Fibroblast of lung (primary cell): Measurements from ENCODE around the gene SPATA20. TPM values are rescaled to one million over a fixed set of nuclear protein-coding genes. Genes with fewer than 3 reads are reported as not detected.

Experiments
- DNase-seq, 2 donors: peaks; one replicate each; pipeline versions ENCODE4 v3.0.0 to v3.0.0-alpha.2; 2010; ENCODE audit warnings: low read depth in 2 of 2
- H2AFZ ChIP-seq: 2 replicates; pipeline ENCODE4 v1.5.1; 2012; ENCODE audit warnings: low read length, control low read depth, inconsistent platforms
- H3K27ac ChIP-seq: 2 replicates; pipeline ENCODE4 v1.5.1; 2011; ENCODE audit warnings: low read length, control low read depth; ENCODE audit not compliant: insufficient read depth
- H3K27me3 ChIP-seq: 2 replicates; pipeline ENCODE4 v1.5.1; 2011; ENCODE audit warnings: mild to moderate bottlenecking, low read length; ENCODE audit not compliant: control insufficient read depth, insufficient read depth
- H3K36me3 ChIP-seq: 2 replicates; pipeline ENCODE4 v1.5.1; 2011; ENCODE audit warnings: low read length; ENCODE audit not compliant: control insufficient read depth, insufficient read depth
- H3K4me1 ChIP-seq: 2 replicates; pipeline ENCODE4 v1.5.1; 2011; ENCODE audit warnings: low read length; ENCODE audit not compliant: control insufficient read depth, insufficient read depth; ENCODE audit errors: extremely low read depth
- H3K4me2 ChIP-seq: 2 replicates; pipeline ENCODE4 v1.5.1; 2011; ENCODE audit warnings: low read length, control low read depth; ENCODE audit not compliant: insufficient read depth; ENCODE audit errors: extremely low read depth
- H3K4me3 ChIP-seq, 4 experiments: fragments of 200-600 bp in 1 of 4; sonication (generic) in 1 of 4; replicated peaks in 1 of 4; 2 replicates each; pipeline ENCODE4 v1.5.1; 2011 to 2016; ENCODE audit warnings: low read length in 4 of 4, low read depth in 3 of 4, mild to moderate bottlenecking in 3 of 4, control low read depth in 2 of 4, inconsistent platforms in 1 of 4, mixed read lengths in 1 of 4; ENCODE audit not compliant: insufficient read depth in 1 of 4; ENCODE audit errors: control extremely low read depth in 1 of 4
- H3K79me2 ChIP-seq: 2 replicates; pipeline ENCODE4 v1.5.1; 2012; ENCODE audit warnings: mild to moderate bottlenecking, low read length, inconsistent platforms; ENCODE audit not compliant: control insufficient read depth, insufficient read depth
- H3K9ac ChIP-seq: 2 replicates; pipeline ENCODE4 v1.5.1; 2011; ENCODE audit warnings: mild to moderate bottlenecking, low read length, control low read depth; ENCODE audit not compliant: insufficient read depth
- H3K9me3 ChIP-seq: 2 replicates; pipeline ENCODE4 v1.5.1; 2012; ENCODE audit warnings: low read depth, low read length; ENCODE audit not compliant: control insufficient read depth, insufficient read depth
- H4K20me1 ChIP-seq: 2 replicates; pipeline ENCODE4 v1.5.1; 2011; ENCODE audit warnings: low read length; ENCODE audit not compliant: control insufficient read depth, insufficient read depth; ENCODE audit errors: extremely low read depth
- CTCF ChIP-seq, 2 donors: IDR thresholded peaks in 1 of 2; conservative IDR thresholded peaks in 1 of 2; 1 replicate in 1 of 2; 2 replicates in 1 of 2; pipeline ENCODE4 v1.5.1; 2011 to 2012; ENCODE audit warnings: low read length in 2 of 2, control low read depth in 1 of 2, inconsistent platforms in 1 of 2, low read depth in 1 of 2, mild to moderate bottlenecking in 1 of 2
- EZH2 ChIP-seq: IDR thresholded peaks from 2 replicates; pipeline ENCODE4 v1.5.1; 2012; ENCODE audit warnings: low read length, control low read depth, mild to moderate bottlenecking; ENCODE audit errors: missing control alignments
- polyA plus RNA-seq, 2 donors: library from polyadenylated mRNA; depleted of rRNA in 1 of 2; stranded (reverse) in 1 of 2; unstranded in 1 of 2; fragments of >200 nt; gene quantifications; 2 replicates each; pipeline ENCODE4 v1.2.1, GENCODE V29; 2011 to 2012; ENCODE audit warnings: missing spikeins in 1 of 2
- total RNA-seq: library from RNA; depleted of rRNA; stranded (reverse); fragments of >200 nt; gene quantifications from 2 replicates; pipeline ENCODE4 v1.2.1, GENCODE V29; 2014

Gene SPATA20
- total and polyA plus RNA-seq, 2 donors (not counting 1 experiment from before 2014, with no cell fraction given): 21.6 to 119 TPM

GRCh38 chr17:50538549-50539410, 8.2 kb upstream of the SPATA20 start:
- peaks cover 7% of the 10 kb centered on the region for H3K4me1 ChIP-seq
- H3K9me3 ChIP-seq: no peaks in the 10 kb centered on the region
- no peaks in the 10 kb centered on the region for H3K27me3 ChIP-seq
- no peaks in the 10 kb centered on the region for H3K79me2 ChIP-seq
- no peak overlapping the region for H3K27ac ChIP-seq
- no peaks in the 10 kb centered on the region for H3K36me3 ChIP-seq
- DNase-seq: no peak
- no peak for TF ChIP-seq EZH2
- H3K4me3 ChIP-seq: no peak overlapping the region
- H2AFZ ChIP-seq: no peak overlapping the region
- no peak overlapping the region for H3K9ac ChIP-seq
- H3K4me2 ChIP-seq: no peak overlapping the region
- H4K20me1 ChIP-seq: no peaks in the 10 kb centered on the region

GRCh38 chr17:50539762-50540559, 7.0 kb upstream of the SPATA20 start:
- Histone ChIP-seq H3K27ac (no peak overlapping the region), H3K9ac (no peak overlapping the region), H3K9me3 (no peaks in the 10 kb centered on the region), H3K79me2 (no peaks in the 10 kb centered on the region), H4K20me1 (no peaks in the 10 kb centered on the region), H2AFZ (no peak overlapping the region), H3K27me3 (no peaks in the 10 kb centered on the region), H3K4me3 (no peak overlapping the region), H3K4me1 (peaks cover 7% of the 10 kb centered on the region), H3K4me2 (no peak overlapping the region), H3K36me3 (no peaks in the 10 kb centered on the region)
- no peak for TF ChIP-seq CTCF (conservative IDR thresholded peaks at IDR 0.05 in 1 of 2, IDR thresholded peaks at IDR 0.05 in 1 of 2; ENCODE audit: low read depth in 1 of 2, low read length in 2 of 2)
- TF ChIP-seq EZH2: no peak
- no peak for DNase-seq

DNA sequence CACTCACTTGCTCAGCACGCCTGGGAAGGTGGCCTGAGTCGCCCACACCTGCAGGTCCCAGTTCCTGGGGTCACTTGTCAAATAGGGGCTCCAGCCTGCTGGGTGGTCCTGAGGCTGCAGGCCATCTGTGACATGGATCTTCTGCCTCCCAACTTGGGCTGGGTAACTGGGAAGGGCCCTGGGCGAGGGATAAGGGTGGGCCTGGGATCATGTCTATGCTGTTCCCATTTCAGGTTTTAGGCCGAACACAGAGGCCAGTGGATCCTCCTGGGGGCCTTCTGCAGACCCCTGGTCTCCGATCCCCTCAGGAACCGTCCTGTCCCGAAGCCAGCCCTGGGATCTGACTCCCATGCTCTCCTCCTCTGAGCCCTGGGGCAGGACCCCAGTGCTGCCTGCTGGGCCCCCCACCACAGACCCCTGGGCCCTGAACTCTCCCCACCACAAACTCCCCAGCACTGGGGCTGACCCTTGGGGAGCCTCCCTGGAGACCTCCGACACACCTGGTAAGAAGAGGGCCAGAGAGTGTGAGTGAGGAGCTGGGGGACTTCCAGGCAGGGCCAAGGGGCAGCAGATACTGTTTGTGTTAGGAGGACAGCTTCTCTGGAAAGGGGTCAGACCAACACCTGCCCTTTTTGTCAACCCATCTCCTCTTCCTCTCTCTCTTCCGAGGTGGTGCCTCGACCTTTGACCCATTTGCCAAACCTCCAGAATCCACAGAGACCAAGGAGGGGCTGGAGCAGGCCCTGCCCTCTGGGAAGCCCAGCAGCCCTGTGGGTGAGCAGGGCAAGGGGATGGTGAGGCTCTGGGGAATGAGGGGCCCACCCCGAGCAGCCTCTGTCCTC, 6.2 kb upstream of the SPATA20 start:
- TF ChIP-seq CTCF (conservative IDR thresholded peaks at IDR 0.05 in 1 of 2, IDR thresholded peaks at IDR 0.05 in 1 of 2; ENCODE audit: low read depth in 1 of 2, low read length in 2 of 2) (no peak), EZH2 (no peak)
- Histone ChIP-seq H3K4me1 (peaks cover 7% of the 10 kb centered on the region), H3K4me3 (no peak overlapping the region), H3K9me3 (no peaks in the 10 kb centered on the region), H4K20me1 (no peaks in the 10 kb centered on the region), H3K79me2 (no peaks in the 10 kb centered on the region), H3K36me3 (no peaks in the 10 kb centered on the region), H3K4me2 (no peak overlapping the region), H2AFZ (no peak overlapping the region), H3K9ac (no peak overlapping the region), H3K27ac (no peak overlapping the region), H3K27me3 (no peaks in the 10 kb centered on the region)
- no peak for DNase-seq
